HG03354 (cell line): ENCODE measurements around the gene SLC12A8.

Source experiments
- ATAC-seq: cut with Tn5 transposase; IDR thresholded peaks from one replicate; pipeline ENCODE4 v1.9.1; 2021; ENCODE audit warnings: mild to moderate bottlenecking; ENCODE audit not compliant: unreplicated experiment, poor library complexity, severe bottlenecking

SLC12A8 gene

GRCh38 chr3:125212509-125213363 is at the start of gene SLC12A8:
SLC12A8 (minus strand) TSS chr3:125212748; CDS start chr3:125211349, 1,399 bp downstream.
- no peak for ATAC-seq

GRCh38 chr3:125262161-125262560 is 49.6 kb upstream of the SLC12A8 start:
- ATAC-seq, result no peak

GRCh38 chr3:125261031-125261430 is 48.5 kb upstream of the SLC12A8 start:
- ATAC-seq, result no peak

GRCh38 chr3:125260158-125260557 is 47.6 kb upstream of the SLC12A8 start:
- ATAC-seq, result no peak

- no peak for ATAC-seq
Observed at GRCh38 chr3:125257536-125257935, 45.0 kb upstream of the SLC12A8 start.

- no peak for ATAC-seq
Observed at GRCh38 chr3:125256675-125257074, 44.1 kb upstream of the SLC12A8 start.

GRCh38 chr3:125250973-125251372 is 38.4 kb upstream of the SLC12A8 start:
- ATAC-seq, result no peak

- no peak for ATAC-seq
Observed at GRCh38 chr3:125246237-125246636, 33.7 kb upstream of the SLC12A8 start.

- no peak for ATAC-seq
Observed at GRCh38 chr3:125245521-125245920, 33.0 kb upstream of the SLC12A8 start.

GRCh38 chr3:125240496-125240895 is 27.9 kb upstream of the SLC12A8 start:
- no peak for ATAC-seq

GRCh38 chr3:125239266-125239665 is 26.7 kb upstream of the SLC12A8 start:
- ATAC-seq, result no peak

- no peak for ATAC-seq
Observed at GRCh38 chr3:125238759-125239158, 26.2 kb upstream of the SLC12A8 start.

GRCh38 chr3:125236331-125236903 is 23.9 kb upstream of the SLC12A8 start:
- no peak for ATAC-seq

GRCh38 chr3:125234831-125235230 is 22.3 kb upstream of the SLC12A8 start:
- no peak for ATAC-seq

- no peak for ATAC-seq
Observed at GRCh38 chr3:125232401-125232800, 19.9 kb upstream of the SLC12A8 start.

- no peak for ATAC-seq
Observed at GRCh38 chr3:125231895-125232294, 19.3 kb upstream of the SLC12A8 start.

- no peak for ATAC-seq
Observed at GRCh38 chr3:125229707-125230106, 17.2 kb upstream of the SLC12A8 start.

- no peak for ATAC-seq
Observed at GRCh38 chr3:125229168-125229567, 16.6 kb upstream of the SLC12A8 start.

- ATAC-seq, result no peak
Observed at GRCh38 chr3:125221831-125222230, 9.3 kb upstream of the SLC12A8 start.

- ATAC-seq, result no peak
Observed at GRCh38 chr3:125220727-125221429, 8.3 kb upstream of the SLC12A8 start.

- no peak for ATAC-seq
Observed at GRCh38 chr3:125220183-125220582, 7.6 kb upstream of the SLC12A8 start.
